K562 (cell line): Measurements from ENCODE around the gene TEX48. TPM values are rescaled to one million over a fixed set of nuclear protein-coding genes. Genes with fewer than 3 reads are reported as not detected.

Source experiments
- ARID1B ChIP-seq: fragments of 450-650 bp; IDR thresholded peaks from 2 replicates; pipeline ENCODE4 v1.6.1; 2016; ENCODE audit warnings: antibody characterized with exemption, mild to moderate bottlenecking, inconsistent platforms
- ATF1 ChIP-seq, 2 experiments: fragments of 450-650 bp in 1 of 2; IDR thresholded peaks; 2 replicates each; pipeline ENCODE4 v1.6.1; 2016; ENCODE audit warnings: missing compliant biosample characterization in 1 of 2, missing genetic modification characterization in 1 of 2
- CBFA2T3 ChIP-seq: fragments of 450-650 bp; IDR thresholded peaks from 2 replicates; pipeline ENCODE4 v1.6.1; 2017
- CBFB ChIP-seq: sonication (generic); formaldehyde crosslinking; IDR thresholded peaks from 2 replicates; pipeline ENCODE4 v1.4.0; 2020; ENCODE audit warnings: mild to moderate bottlenecking, missing genetic modification reagents
- GATAD2A ChIP-seq: fragments of 450-650 bp; IDR thresholded peaks from 2 replicates; pipeline ENCODE4 v1.6.1; 2017
- HMGN3 ChIP-seq: IDR thresholded peaks from 2 replicates; pipeline ENCODE4 v1.6.1; 2011; ENCODE audit warnings: borderline replicate concordance, low read depth, mild to moderate bottlenecking, mixed read lengths, low read length; ENCODE audit not compliant: insufficient read length; ENCODE audit errors: extremely low read depth
- HSF4 ChIP-seq: fragments of 250-450 bp; sonication (Bioruptor Pico); IDR thresholded peaks from 2 replicates; pipeline ENCODE4 v2.1.2; 2022; ENCODE audit warnings: mild to moderate bottlenecking, moderate library complexity, borderline replicate concordance
- KLF1 ChIP-seq: fragments of 450-650 bp; IDR thresholded peaks from 2 replicates; pipeline ENCODE4 v1.6.1; 2016; ENCODE audit warnings: missing genetic modification characterization, missing compliant biosample characterization
- NFATC3 ChIP-seq: fragments of 450-650 bp; IDR thresholded peaks from 2 replicates; pipeline ENCODE4 v1.6.1; 2017; ENCODE audit warnings: mild to moderate bottlenecking
- NR2C1 ChIP-seq, 2 experiments: fragments of 450-650 bp; IDR thresholded peaks; 2 replicates each; pipeline ENCODE4 v1.6.1; 2017; ENCODE audit warnings: mild to moderate bottlenecking in 2 of 2, antibody characterized with exemption in 1 of 2, inconsistent platforms in 1 of 2, missing compliant biosample characterization in 1 of 2, missing genetic modification characterization in 1 of 2
- NR2C2 ChIP-seq, 2 experiments: fragments of 200-800 bp in 1 of 2; sonication (Bioruptor generic) in 1 of 2; sonication (generic) in 1 of 2; formaldehyde crosslinking in 1 of 2; IDR thresholded peaks; 2 replicates each; pipeline versions ENCODE4 v1.6.1 to v1.8.0; 2016 to 2022; ENCODE audit warnings: mild to moderate bottlenecking in 1 of 2, missing compliant biosample characterization in 1 of 2, missing genetic modification characterization in 1 of 2, missing genetic modification reagents in 1 of 2
- RBM15 ChIP-seq: fragments of 200-400 bp; formaldehyde crosslinking; IDR thresholded peaks from 2 replicates; pipeline ENCODE4 v1.6.1; 2018; ENCODE audit warnings: mild to moderate bottlenecking, low read length, moderate library complexity; ENCODE audit not compliant: insufficient read depth
- SAFB2 ChIP-seq: fragments of 200-400 bp; formaldehyde crosslinking; IDR thresholded peaks from 2 replicates; pipeline ENCODE4 v1.6.1; 2018; ENCODE audit warnings: borderline replicate concordance, low read length, low read depth, moderate library complexity; ENCODE audit not compliant: severe bottlenecking
- SFPQ ChIP-seq: fragments of 200-400 bp; formaldehyde crosslinking; IDR thresholded peaks from 2 replicates; pipeline ENCODE4 v1.6.1; 2017; ENCODE audit warnings: mild to moderate bottlenecking, low read depth, low read length, moderate library complexity
- SPI1 ChIP-seq: IDR thresholded peaks from 2 replicates; pipeline ENCODE4 v1.6.1; 2011; ENCODE audit warnings: low read depth, low read length, control low read depth, borderline replicate concordance
- THRB ChIP-seq: fragments of 450-650 bp; formaldehyde crosslinking; conservative IDR thresholded peaks from 2 replicates; pipeline ENCODE4 v1.4.0; 2022; ENCODE audit warnings: mild to moderate bottlenecking, missing genetic modification characterization
- TRIM24 ChIP-seq, 2 experiments: fragments of 450-650 bp; IDR thresholded peaks; 2 replicates each; pipeline ENCODE4 v1.6.1; 2016
- ZEB2 ChIP-seq: fragments of 450-650 bp; IDR thresholded peaks from 2 replicates; pipeline ENCODE4 v1.6.1; 2016
- ZNF507 ChIP-seq: conservative IDR thresholded peaks from 2 replicates; pipeline ENCODE4 v1.6.1; 2017; ENCODE audit warnings: missing genetic modification characterization, missing compliant biosample characterization
- polyA plus RNA-seq, 8 experiments: library from polyadenylated mRNA; depleted of rRNA in 4 of 8; stranded (reverse) in 5 of 8; unstranded in 3 of 8; fragments of >200 nt; fragmentation: Nextera tagmentation in 2 of 8; fragmentation: Illumina TruSeq in 1 of 8; extraction: Ambion mirVana in 2 of 8; extraction: Trizol in 1 of 8; gene quantifications; 2 replicates each; pipeline versions ENCODE4 v1.2.1 to v1.2.3, GENCODE V29; 2011 to 2014; ENCODE audit warnings: inconsistent platforms in 1 of 8, missing spikeins in 1 of 8
- total RNA-seq, 7 experiments: library from RNA; depleted of rRNA in 6 of 7; stranded (reverse); fragments of >200 nt in 6 of 7; fragmentation: Illumina TruSeq in 2 of 7; extraction: Trizol in 2 of 7; gene quantifications; 2 replicates each; pipeline versions ENCODE4 v1.2.1 to v1.2.3, GENCODE V29; 2011 to 2021; ENCODE audit warnings: low replicate concordance in 1 of 7
- TF ChIP-seq, protein P1 (sequence below), 2 experiments: IDR thresholded peaks; 2 replicates each; pipeline ENCODE4 v1.6.1; 2012; ENCODE audit warnings: improper control_type of control experiment in 2 of 2, low read depth in 2 of 2, low read length in 2 of 2, borderline replicate concordance in 1 of 2
- TF ChIP-seq, protein P2 (sequence below): sonication (generic); formaldehyde crosslinking; IDR thresholded peaks from 2 replicates; pipeline ENCODE4 v1.9.0; 2022; ENCODE audit warnings: mild to moderate bottlenecking, missing genetic modification reagents

Gene TEX48
- total and polyA plus RNA-seq, 9 of the 15 experiments (the other 6 are each of a cell fraction or from before 2014, with no cell fraction given) = not detected

DNA sequence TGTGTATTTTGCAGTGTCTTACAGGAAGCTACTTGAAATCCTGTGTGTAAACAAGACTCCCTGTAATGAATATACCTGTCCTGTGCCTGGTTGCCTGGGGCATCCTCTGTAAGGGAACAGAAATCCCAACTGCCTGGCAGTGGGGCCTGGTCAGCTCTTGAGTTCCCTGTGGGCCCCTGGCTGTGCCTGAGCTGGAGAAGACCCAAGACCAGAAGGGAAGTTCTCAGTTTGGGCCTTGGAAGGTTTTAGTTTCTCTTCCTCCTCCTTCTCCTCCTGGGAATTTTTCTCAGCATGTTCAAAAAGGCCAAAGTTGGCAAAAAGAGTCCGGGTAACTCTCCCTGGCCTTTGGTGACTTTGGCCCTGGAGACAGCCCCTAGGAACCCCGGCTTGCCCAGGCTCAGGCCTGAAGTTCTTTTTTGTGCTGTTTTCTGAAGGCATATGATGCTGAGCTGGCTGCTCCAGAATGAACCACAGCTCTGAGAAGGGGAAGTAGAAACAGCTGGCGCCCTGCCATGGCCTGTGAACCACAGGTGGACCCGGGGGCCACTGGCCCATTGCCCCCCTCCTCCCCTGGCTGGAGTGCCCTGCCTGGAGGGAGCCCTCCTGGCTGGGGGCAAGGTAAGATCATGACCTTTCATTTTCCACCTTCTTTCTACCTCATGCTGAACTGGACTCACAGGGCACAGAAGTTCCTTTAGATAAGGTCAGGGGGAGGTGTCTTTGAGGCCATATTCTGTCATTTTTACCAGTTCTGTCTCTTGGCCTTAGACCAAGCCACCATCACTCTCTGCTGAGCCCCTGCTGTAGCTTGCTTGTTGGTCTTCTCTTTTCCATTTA is 65.1 kb downstream of the TEX48 start (continued):
- TF ChIP-seq NR2C2 (CRISPR knock-in tag; IDR thresholded peaks at IDR 0.05) (no peak), NR2C2 (tag; IDR thresholded peaks at IDR 0.05) (peak; percentile 58), GATAD2A (no peak), CBFA2T3 (peak; percentile 81), KLF1 (no peak), CBFB (no peak), RBM15 (no peak), ARID1B (peak; percentile 81), HMGN3 (no peak), ATF1 (CRISPR knock-in tag; IDR thresholded peaks at IDR 0.05) (no peak), ATF1 (tag; IDR thresholded peaks at IDR 0.05) (peak; percentile 31; the same call in 1 of the 2 replicates), ZNF507 (tag) (no peak), SAFB2 (no peak), SPI1 (no peak), TRIM24 (IDR thresholded peaks at IDR 0.05) (peak; percentile 42 to 66; a peak in 2 of 4 replicates), NFATC3 (no peak), THRB (CRISPR knock-in tag) (no peak), SFPQ (no peak), ZEB2 (peak; percentile 68; the same call in 1 of the 2 replicates), HSF4 (CRISPR knock-in tag) (no peak), NR2C1 (IDR thresholded peaks at IDR 0.05) (peak; percentile 30; the same call in 1 of the 2 replicates), NR2C1 (tag; IDR thresholded peaks at IDR 0.05) (peak; percentile 46; the same call in 1 of the 2 replicates)
- TF ChIP-seq, protein P1, sequence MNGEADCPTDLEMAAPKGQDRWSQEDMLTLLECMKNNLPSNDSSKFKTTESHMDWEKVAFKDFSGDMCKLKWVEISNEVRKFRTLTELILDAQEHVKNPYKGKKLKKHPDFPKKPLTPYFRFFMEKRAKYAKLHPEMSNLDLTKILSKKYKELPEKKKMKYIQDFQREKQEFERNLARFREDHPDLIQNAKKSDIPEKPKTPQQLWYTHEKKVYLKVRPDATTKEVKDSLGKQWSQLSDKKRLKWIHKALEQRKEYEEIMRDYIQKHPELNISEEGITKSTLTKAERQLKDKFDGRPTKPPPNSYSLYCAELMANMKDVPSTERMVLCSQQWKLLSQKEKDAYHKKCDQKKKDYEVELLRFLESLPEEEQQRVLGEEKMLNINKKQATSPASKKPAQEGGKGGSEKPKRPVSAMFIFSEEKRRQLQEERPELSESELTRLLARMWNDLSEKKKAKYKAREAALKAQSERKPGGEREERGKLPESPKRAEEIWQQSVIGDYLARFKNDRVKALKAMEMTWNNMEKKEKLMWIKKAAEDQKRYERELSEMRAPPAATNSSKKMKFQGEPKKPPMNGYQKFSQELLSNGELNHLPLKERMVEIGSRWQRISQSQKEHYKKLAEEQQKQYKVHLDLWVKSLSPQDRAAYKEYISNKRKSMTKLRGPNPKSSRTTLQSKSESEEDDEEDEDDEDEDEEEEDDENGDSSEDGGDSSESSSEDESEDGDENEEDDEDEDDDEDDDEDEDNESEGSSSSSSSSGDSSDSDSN (IDR thresholded peaks at IDR 0.05; ENCODE audit: borderline replicate concordance in 1 of 2, low read depth in 2 of 2, low read length in 2 of 2) = no peak
- TF ChIP-seq, protein P2, sequence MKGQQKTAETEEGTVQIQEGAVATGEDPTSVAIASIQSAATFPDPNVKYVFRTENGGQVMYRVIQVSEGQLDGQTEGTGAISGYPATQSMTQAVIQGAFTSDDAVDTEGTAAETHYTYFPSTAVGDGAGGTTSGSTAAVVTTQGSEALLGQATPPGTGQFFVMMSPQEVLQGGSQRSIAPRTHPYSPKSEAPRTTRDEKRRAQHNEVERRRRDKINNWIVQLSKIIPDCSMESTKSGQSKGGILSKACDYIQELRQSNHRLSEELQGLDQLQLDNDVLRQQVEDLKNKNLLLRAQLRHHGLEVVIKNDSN (CRISPR knock-in tag) = no peak
